Activated effector memory CD4-positive, alpha-beta T cell treated with anti-CD3 and anti-CD28 coated beads, Interleukin-2, amount 50 U/mL, for 16 hours (primary cell): Measurements from ENCODE around the gene RALGDS.
"Not testable (repeated sequence)": the region's sequence is repeated elsewhere in the genome, so short reads cannot be mapped to it uniquely, and the experiment has no call there.

Experiments used
- DNase-seq: peaks from one replicate; pipeline ENCODE4 v3.0.0-alpha.2; 2020

RALGDS gene

DNA sequence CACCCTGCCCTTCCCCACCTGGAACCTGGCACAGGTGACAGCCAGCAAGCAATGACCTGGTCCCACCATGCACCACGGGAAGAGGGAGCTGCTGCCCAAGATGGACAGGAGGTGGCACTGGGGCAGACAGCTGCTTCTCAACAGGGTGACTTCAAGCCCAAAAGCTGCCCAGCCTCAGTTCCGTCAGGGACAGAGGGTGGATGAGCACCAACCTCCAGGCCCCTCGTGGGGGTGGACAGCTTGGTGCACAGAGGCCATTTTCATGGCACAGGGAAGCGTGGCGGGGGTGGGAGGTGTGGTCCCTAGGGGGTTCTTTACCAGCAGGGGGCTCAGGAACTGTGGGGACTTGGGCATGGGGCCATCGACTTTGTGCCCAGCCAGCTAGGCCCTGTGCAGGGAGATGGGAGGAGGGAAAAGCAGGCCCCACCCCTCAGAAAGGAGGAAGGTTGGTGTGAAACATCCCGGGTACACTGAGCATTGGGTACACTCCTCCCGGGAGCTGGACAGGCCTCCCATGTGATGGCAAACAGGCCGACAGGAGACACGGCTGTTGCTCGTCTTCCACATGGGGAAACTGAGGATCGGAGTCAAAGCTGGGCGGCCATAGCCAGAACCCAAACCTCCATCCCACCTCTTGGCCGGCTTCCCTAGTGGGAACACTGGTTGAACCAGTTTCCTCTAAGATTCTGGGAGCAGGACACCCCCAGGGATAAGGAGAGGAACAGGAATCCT is 57.4 kb downstream of the RALGDS start:
- DNase-seq: no peak

DNA sequence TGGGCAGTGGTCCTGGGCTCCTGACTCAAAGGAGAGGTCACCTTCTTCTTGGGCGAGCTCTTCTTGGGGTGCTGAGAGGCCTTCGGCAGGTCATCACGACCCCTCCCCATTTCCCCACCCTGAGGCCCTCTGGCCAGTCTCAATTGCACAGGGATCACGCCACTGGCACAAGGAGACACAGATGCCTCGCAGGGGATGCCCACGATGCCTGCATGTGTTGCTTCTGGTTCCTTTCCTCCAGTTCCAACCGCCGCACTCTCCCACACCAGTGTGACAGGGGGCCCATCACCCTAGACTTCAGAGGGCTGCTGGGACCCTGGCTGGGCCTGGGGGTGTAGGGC is 57.9 kb downstream of the RALGDS start:
- DNase-seq: no peak

DNA sequence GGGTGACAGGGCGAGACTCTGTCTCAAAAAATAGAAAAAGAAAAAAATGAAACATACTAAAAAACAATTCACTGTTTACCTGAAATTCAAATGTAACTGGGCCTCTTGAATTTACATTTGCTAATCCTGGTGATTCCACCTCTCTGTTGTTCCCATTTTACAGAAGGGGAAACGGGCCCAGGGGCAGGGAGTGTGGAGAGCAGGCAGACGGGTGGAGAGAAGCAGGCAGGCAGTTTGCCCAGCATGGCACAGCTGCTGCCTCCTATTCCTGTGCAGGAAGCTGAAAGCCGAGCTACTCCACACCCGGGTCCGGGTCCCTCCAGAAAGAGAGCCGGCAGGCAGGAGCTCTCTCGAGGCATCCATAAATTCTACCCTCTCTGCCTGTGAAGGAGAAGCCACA is 58.5 kb downstream of the RALGDS start:
- DNase-seq: not testable (repeated sequence)

DNA sequence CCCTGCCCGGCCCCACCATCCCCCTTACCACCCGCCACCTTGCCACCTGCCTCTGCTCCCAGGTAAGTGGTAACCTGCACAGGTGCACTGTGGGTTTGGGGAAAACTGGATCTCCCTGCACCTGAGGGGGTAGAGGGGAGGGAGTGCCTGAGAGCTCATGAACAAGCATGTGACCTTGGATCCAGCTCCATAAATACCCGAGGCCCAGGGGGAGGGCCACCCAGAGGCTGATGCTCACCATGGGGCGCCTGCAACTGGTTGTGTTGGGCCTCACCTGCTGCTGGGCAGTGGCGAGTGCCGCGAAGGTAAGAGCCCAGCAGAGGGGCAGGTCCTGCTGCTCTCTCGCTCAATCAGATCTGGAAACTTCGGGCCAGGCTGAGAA is 59.3 kb downstream of the RALGDS start, which contains the start of gene CEL:
Gene CEL (plus strand): TSS at position 218 of the 382 bp plus-strand sequence. CDS start 22 bp downstream, at position 240.
- not testable (repeated sequence) for DNase-seq

DNA sequence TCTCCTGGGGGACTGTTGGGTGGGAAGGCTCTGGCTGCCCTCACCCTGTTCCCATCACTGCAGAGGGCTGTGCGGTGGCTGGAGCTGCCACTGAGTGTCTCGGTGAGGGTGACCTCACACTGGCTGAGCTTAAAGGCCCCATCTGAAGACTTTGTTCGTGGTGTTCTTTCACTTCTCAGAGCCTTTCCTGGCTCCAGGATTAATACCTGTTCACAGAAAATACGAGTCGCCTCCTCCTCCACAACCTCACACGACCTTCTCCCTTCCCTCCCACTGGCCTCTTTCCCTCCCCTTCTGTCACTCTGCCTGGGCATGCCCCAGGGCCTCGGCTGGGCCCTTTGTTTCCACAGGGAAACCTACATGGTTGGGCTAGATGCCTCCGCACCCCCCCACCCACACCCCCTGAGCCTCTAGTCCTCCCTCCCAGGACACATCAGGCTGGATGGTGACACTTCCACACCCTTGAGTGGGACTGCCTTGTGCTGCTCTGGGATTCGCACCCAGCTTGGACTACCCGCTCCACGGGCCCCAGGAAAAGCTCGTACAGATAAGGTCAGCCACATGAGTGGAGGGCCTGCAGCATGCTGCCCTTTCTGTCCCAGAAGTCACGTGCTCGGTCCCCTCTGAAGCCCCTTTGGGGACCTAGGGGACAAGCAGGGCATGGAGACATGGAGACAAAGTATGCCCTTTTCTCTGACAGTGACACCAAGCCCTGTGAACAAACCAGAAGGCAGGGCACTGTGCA is 59.8 kb downstream of the RALGDS start:
- not testable (repeated sequence) for DNase-seq

DNA sequence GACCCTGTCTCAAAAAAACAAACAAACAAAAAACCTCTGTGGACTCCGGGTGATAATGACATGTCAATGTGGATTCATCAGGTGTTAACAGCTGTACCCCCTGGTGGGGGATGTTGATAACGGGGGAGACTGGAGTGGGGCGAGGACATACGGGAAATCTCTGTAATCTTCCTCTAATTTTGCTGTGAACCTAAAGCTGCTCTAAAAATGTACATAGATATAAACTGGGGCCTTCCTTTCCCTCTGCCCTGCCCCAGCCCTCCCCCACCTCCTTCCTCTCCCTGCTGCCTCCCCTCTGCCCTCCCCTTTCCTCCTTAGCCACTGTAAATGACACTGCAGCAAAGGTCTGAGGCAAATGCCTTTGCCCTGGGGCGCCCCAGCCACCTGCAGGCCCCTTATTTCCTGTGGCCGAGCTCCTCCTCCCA is 60.6 kb downstream of the RALGDS start:
- no peak for DNase-seq

DNA sequence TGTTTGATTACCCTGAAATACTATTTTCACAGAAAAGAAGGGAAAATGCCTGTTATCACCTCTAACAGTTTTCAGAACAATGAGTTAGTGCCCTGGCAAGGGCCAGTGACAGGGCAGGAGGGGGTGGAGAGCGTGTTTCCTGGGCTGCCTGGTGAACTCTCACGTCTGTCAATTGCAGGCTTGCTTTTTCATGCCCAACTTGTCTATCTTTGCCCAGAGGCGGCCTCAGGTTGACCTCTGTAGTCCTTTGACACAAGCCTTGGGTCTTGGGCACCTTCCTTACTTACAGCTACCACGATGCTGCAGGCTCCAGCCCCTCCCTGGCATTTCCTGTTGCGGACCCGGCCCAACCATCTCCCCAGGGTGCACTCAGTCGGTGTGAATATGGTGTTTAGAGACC is 61.4 kb downstream of the RALGDS start:
- no peak for DNase-seq

DNA sequence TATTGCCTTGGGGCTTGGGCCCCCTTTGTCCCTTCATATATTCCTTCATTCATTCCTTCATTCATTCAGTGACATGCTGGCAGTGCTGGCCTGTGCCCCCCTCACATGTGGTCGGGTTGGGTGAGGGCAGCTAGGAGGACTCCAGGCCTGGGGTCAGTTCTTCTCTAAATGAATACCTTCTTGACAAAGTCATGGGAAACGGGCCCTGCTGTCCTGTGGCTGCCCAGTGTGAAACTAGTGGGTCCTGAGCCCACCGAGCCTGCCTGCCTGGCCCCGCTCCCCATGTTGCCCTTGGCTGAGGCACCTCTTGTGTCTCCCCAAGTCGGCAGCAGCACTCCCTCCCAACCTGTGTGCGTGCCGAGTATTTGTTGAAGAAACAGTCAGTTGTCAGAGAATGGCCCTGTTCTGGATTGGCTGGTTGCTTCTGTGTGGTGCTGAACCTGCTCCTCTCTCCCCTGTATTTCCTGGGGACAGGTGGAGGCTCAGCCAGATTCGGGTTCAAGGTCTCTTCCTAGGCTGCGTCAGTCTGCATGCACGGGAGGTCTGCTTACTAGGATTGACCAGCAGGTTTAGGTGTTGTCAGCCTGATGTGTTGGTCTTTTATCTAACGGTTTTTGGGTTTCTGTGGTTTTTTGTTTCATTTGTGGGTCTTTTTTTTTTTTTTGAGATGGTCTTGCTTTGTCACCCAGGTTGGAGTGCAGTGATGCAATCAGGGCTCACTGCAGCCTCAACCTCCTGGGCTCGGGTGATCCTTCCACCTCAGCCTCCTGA is 62.3 kb downstream of the RALGDS start:
- no peak for DNase-seq

DNA sequence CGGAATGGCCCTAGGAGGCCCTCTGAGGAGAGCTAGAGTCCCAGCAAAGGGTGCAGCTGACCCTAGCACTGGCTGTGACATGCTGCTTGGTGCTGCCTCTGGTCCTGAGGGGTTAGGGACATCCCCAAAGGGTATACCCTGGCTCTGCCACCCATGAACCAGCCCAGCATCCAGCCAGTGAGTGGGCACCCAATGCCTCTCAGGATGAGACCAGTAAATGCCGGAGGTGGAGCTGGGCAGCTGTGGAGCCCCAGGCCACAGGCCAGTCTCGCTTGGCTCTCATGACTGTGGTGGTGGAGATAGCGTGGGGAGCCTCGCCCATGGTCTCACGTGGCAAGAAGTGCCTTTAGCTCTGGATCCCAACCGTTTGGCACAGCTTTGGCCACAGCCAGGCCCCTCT is 63.0 kb downstream of the RALGDS start:
- no peak for DNase-seq

DNA sequence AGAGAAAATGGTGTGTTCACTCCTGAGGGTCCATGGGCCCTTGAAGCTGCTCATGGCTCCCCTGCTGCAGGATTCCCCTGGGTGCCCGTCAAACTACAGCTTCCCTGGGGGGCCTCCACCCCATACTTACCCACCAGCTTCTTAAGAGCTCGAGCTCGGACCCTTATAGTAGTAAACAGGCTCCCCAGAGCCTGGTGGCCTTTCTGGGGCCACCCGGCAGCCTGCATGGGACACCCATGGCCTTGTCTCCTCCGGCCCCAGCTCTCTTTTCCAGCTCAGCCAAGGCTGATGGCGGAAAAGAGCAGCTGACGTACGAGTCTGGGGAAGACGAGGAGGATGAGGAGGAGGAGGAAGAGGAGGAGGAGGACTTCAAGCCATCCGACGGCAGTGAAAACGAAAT is 63.5 kb downstream of the RALGDS start:
- no peak for DNase-seq

DNA sequence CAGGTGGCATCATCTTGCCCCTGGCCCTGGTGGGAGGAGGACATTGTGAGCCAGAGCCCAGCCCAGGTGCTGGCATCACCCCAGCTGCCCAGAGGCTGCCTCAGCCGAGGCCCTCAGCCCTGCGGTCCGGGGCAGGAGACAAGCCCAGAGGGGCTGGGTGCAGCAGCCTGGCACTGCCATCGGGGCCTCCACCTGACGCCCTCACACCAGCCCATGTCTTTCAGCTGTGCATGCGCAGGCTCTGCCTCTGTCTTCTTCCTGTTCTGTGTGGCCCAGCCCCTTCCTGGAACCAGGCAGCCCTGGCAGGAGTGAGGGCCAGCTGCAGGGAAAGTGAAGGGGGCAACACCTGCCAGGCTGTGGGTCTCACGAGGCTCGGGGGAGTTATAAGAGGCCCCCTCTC is 64.0 kb downstream of the RALGDS start:
- DNase-seq: no peak

DNA sequence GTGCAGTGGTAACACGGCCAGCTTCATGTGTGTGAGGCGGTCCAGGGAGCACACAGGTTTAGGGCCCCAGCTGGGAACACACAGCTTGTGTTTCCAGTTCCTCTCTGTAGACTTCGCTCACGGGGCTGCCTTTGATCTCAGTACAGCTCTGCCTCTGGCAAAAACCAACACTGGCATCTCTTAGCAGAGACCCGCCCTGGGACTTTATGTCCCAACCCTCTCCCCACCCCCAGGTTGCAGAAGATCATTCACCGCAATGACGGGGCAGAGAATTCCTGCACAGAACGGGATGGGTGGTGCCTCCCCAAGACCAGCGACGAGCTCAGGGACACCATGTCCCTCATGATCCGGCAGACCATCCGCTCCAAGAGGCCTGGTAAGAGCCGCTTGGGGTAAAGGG is 64.5 kb downstream of the RALGDS start:
- DNase-seq: no peak

DNA sequence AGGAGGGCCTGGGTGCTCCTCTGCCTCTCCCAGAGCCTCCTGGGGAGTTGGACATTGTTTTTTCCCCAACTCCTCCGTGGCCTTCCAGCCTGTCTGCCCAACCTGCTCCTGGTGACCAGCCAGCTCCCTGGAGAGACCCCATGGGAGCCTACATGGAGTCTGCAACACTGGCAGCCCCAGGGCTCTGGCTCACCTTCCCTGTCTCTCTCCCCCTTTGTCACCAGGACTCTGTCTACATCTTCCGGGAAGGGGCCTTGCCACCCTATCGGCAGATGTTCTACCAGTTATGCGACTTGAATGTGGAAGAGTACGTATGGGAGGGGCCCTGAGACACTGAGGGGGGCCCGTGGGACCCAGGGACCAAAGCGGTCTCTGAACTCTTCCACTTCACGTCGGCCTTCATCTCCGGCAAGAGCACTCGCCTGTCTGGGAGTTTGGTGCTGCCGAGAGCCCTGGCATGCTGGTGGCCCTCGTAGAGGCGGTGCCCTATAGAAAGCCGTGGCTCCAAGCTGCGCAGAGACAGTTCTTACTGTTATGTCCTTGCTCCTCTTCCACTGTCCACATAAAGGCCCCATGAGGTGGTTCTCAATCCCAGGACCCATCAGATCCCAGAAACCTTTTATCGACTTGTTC is 65.1 kb downstream of the RALGDS start:
- DNase-seq: no peak

DNA sequence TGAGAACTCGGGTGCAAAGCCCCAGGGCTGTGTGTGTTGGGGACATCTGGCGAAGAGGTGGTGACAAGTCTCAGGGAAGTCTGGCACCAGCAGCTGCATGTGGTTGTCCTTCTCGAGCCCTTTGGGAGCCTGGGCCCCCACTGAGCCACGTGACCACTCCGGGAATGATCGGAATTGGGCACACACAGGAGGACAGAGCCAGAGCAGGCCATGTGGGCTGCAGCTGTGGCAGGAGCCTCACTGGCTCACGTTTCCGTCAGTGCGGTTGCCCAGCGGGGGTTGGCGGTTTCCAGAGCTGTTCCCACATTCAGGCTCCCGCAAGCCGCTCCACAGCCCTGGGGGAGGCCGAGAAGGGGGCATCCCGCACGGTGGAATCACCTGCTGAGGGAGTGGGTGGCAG is 66.1 kb downstream of the RALGDS start:
- DNase-seq: no peak

DNA sequence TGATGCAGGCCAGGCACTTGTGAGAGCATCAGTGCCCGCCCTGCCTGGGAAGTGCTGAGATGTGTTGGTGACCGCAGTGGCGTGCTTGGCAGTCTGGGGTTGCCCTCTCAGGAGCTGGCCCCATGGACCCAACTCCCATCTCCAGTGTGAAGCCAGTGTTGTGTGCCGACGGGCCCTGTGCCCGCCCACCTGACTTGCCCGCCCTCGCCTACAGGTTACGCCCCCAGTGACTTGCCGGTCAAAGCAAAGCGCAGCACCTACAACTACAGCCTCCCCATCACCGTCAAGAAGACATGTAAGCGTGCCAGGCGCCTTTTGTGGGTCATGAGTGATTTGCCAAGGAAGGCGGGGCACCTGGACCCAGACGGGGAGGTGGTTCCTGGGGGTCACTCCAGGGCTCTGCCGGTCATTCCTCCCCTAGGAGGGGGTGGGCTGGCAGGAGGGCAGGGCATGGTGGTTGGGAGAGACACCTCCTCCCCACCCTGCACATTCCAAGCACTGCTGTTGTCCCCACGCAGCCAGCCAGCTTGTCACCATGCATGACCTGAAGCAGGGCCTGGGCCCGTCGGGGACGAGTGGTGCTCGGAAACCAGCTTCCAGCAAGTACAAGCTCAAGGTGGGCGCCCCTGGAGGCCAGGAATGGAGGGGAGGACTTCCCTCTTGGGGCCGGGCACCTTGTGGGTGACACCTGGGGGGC is 66.7 kb downstream of the RALGDS start:
- DNase-seq: no peak

DNA sequence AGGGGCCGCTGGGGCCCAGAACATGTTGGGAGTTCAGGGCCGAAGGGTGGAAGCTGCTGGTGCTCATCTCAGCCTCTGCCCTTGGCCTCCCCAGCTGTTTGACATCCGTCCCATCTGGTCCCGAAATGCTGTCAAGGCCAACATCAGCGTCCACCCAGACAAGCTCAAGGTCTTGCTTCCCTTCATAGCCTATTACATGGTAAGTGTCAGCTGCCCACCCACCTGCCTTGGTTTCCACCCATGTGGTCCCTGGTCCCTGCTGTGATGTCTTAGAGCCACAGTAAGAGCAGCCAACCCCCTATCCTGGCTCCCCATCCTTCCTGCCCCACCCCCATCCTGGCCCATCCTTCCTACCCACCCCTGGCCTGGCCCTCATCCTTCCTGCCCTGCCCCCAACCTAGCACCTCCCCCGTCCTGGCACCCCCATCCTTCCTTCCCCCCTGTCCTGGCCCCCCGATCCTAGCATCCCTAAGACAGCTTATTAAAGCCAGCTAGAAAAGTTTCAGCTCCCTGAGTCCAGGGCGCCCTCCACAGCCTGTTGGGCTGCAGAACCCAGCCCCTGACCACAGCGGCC is 69.0 kb downstream of the RALGDS start:
- no peak for DNase-seq

DNA sequence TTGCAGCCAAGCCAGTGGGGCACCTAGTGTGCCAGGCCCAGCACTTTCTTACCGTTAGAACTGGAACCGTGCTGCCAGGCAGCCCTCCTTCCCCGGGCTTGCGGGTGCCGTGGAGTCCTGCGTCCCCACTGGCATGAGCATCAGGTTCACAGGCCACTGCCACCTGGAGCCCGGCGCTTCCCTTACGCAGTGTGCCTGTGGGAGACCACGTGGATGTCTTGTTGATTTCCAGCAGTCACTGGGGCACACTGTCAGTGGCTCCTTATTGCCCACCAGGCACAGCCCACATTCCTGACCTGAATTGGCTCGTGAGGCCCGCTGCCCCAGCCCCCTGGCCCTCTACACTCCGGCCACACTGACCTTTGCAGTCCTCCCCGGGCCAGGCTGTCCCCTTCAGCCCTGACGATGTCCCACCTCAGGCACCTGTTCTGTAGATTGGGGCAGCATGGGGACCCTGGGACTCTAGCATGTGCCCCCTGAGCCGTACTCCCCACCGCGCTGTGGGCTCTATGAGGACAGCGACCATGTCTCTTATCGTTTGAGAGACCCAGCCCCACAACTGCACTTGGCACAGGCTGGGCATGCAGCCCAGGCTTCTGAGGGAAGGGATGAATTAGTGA is 69.6 kb downstream of the RALGDS start:
- no peak for DNase-seq

DNA sequence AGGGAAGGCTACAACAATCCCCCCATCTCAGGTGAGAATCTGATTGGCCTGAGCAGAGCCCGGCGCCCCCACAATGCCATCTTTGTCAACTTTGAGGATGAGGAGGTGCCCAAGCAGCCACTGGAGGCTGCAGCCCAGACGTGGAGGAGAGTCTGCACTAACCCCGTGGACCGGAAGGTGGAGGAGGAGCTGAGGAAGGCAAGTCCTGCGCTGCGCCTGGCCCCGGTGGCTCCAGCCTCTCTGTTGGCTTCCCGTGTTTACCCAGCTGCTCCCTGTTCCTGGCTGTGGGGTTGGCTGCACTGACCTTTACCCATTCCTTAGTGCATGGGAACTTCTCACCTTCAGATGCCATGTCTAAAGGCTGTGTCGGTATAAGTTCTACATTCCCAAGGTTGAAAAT is 70.3 kb downstream of the RALGDS start:
- DNase-seq: no peak

DNA sequence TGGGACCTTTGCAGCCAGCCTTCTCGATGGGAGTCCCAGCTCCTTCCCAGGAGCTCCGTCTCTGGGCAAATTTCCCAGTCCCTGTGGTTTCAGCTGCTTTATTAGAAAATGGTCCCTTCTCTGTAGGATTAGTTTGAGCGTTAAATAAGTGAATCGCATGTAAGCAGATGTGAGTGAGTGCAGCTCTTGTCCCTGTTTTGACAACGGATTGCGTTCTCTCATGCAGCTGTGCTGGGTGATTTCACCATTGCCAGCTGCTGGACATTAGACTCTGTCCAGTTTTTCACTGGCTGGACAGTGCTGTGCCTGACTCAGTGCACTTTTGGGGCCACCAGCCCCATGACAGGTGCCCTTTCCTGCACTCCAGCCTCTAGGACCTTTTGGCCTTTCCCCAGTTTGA is 70.9 kb downstream of the RALGDS start:
- DNase-seq: no peak

DNA sequence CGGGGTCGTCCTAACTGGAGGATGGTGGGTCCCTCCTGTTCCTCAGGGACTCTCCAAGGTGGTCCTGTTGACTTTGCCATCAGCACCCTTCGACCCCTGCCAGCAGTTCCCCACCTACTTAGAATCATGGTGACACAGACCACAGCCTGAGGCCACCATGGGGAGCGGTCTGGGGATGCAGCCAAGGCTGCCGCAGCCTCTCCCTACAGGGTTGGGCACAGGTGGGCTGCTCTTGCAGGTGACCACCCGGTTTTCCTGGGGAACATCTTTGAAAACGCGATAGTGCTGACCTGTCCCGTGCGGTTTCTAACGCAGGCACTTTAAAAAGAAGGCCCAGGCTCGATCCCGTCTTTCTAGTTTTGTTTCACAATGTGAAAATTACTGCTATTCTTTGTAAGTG is 72.0 kb downstream of the RALGDS start:
- no peak for DNase-seq

DNA sequence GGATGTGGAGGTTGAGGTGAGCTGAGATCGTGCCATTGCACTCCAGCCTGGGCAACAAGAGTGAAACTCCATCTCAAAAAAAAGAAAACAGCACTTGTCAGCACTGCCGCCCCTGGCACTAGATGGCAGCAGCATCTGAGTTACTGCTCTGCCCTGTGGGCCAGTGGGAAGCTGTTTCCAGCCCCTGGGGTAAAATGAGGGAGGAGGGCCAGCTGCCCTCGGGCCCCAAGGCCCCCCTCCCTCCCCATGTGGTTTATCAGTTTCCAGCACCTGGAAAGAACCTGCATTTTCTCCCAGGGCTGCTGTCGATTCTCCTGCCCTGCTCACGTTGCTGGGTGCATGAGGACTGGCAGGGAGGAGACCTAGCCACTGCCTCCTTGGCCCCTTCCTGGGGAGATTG is 72.4 kb downstream of the RALGDS start:
- DNase-seq: no peak
